Parathyroid adenoma (tissue), 2 donors: ENCODE measurements around the gene NUP133.
"Not testable (repeated sequence)": the region's sequence is repeated elsewhere in the genome, so short reads cannot be mapped to it uniquely, and the experiment has no call there.

Experiments used
- H2AFZ ChIP-seq: fragments of 300-600 bp; sonication (generic); one replicate; pipeline ENCODE4 v1.7.0; 2017; ENCODE audit warnings: antibody characterized with exemption, mild to moderate bottlenecking
- H3K27ac ChIP-seq: fragments of 300-600 bp; sonication (generic); one replicate; pipeline ENCODE4 v1.7.0; 2017
- H3K27me3 ChIP-seq: fragments of 300-600 bp; sonication (generic); one replicate; pipeline ENCODE4 v1.7.0; 2017; ENCODE audit warnings: low read length; ENCODE audit not compliant: control insufficient read depth, insufficient read depth
- H3K36me3 ChIP-seq: fragments of 300-600 bp; sonication (generic); one replicate; pipeline ENCODE4 v1.7.0; 2017; ENCODE audit warnings: low read length; ENCODE audit not compliant: control insufficient read depth, insufficient read depth
- H3K4me1 ChIP-seq: fragments of 300-600 bp; sonication (generic); one replicate; pipeline ENCODE4 v1.7.0; 2017; ENCODE audit warnings: control low read depth
- H3K4me2 ChIP-seq: fragments of 300-600 bp; sonication (generic); one replicate; pipeline ENCODE4 v1.7.0; 2017; ENCODE audit warnings: low read length
- H3K4me3 ChIP-seq: fragments of 300-600 bp; sonication (generic); one replicate; pipeline ENCODE4 v1.7.0; 2017; ENCODE audit warnings: low read depth, low read length
- H3K79me2 ChIP-seq: fragments of 300-600 bp; sonication (generic); one replicate; pipeline ENCODE4 v1.7.0; 2017; ENCODE audit warnings: control low read depth
- H3K9ac ChIP-seq: fragments of 300-600 bp; sonication (generic); one replicate; pipeline ENCODE4 v1.7.0; 2017; ENCODE audit warnings: mild to moderate bottlenecking
- H3K9me3 ChIP-seq: fragments of 300-600 bp; sonication (generic); one replicate; pipeline ENCODE4 v1.7.0; 2017; ENCODE audit warnings: low read length; ENCODE audit not compliant: control insufficient read depth
- TF ChIP-seq, protein P1 (sequence below): fragments of 300-600 bp; sonication (generic); IDR thresholded peaks from one replicate; pipeline ENCODE4 v1.7.0; 2017; ENCODE audit warnings: antibody characterized with exemption, mild to moderate bottlenecking
- donor health status: primary hyperparathyroidism.

Gene NUP133

DNA sequence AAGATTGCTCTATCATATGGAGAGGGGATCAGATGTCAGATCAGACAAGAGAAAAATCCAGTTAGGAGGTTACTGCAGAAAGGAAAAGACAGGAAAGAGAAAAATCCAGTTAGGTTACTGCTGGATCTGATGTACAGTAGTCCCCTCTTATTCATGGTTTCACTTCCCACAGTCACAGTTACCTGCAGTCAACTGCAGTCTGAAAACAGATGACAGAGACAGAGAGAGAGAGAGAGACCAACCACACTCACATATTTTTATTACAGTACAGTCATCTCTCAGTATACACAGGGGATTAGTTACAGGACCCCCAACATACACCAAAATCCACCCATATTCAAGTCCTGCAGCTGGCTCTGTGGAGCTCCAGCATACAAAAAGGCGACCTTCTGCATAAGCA is 29.3 kb downstream of the NUP133 start:
- Histone ChIP-seq H3K9ac (no peak overlapping the region), H3K9me3 (no peaks in the 10 kb centered on the region)

DNA sequence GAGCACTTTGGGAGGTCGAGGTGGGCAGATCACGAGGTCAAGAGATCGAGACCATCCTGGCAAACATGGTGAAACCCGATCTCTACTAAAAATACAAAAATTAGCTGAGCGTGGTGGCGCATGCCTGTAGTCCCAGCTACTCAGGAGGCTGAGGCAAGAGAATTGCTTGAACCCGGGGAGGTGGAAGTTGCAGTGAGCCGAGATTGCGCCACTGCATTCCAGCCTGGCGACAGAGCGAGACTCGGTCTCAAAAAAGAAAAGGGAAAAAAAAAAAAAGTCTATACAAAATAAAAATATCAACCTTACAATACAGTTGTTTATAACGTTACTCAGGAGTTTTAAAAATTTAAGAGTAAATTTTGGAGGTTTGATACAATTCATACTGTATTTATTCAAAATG is 32.3 kb downstream of the NUP133 start:
- H3K36me3 ChIP-seq, H3K79me2 ChIP-seq, H3K4me1 ChIP-seq, H3K4me2 ChIP-seq, H2AFZ ChIP-seq, H3K9ac ChIP-seq, H3K27me3 ChIP-seq, H3K4me3 ChIP-seq, H3K9me3 ChIP-seq, H3K27ac ChIP-seq: not testable (repeated sequence)

More for the DNA sequence above, 29.3 kb downstream of the NUP133 start:
- no peaks in the 10 kb centered on the region for H3K27me3 ChIP-seq
- H2AFZ ChIP-seq, result no peak overlapping the region
- H3K4me1 ChIP-seq, result no peaks in the 10 kb centered on the region
- no peak overlapping the region for H3K27ac ChIP-seq
- no peak overlapping the region for H3K4me2 ChIP-seq
- H3K79me2 ChIP-seq, result no peaks in the 10 kb centered on the region
- no peak overlapping the region for H3K4me3 ChIP-seq
- TF ChIP-seq, protein P1, sequence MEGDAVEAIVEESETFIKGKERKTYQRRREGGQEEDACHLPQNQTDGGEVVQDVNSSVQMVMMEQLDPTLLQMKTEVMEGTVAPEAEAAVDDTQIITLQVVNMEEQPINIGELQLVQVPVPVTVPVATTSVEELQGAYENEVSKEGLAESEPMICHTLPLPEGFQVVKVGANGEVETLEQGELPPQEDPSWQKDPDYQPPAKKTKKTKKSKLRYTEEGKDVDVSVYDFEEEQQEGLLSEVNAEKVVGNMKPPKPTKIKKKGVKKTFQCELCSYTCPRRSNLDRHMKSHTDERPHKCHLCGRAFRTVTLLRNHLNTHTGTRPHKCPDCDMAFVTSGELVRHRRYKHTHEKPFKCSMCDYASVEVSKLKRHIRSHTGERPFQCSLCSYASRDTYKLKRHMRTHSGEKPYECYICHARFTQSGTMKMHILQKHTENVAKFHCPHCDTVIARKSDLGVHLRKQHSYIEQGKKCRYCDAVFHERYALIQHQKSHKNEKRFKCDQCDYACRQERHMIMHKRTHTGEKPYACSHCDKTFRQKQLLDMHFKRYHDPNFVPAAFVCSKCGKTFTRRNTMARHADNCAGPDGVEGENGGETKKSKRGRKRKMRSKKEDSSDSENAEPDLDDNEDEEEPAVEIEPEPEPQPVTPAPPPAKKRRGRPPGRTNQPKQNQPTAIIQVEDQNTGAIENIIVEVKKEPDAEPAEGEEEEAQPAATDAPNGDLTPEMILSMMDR, result no peak
- H3K36me3 ChIP-seq, result no peaks in the 10 kb centered on the region

DNA sequence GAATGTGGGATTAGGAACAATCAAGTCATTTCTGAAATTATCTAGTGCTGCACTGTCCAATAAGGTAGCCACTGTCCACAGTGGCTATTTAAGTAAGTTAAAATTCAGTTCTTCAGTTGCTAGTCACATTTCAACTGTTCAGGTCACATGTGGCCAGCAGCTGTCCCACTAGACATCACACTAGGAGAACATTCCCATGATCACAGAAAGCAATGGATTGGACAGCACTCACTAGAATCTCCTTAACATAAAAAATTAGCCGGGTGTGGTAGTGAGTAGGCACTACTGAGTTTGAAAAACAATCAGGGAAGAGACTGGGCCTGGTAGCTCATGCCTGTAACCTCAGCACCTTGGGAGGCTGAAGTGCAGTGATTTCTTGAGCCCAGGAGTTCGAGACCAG is 33.6 kb downstream of the NUP133 start:
- Histone ChIP-seq H3K79me2 (no peaks in the 10 kb centered on the region), H3K4me1 (no peaks in the 10 kb centered on the region), H3K9ac (no peak overlapping the region), H3K36me3 (no peaks in the 10 kb centered on the region), H2AFZ (no peak overlapping the region), H3K9me3 (no peaks in the 10 kb centered on the region), H3K4me3 (no peak overlapping the region), H3K27ac (no peak overlapping the region), H3K4me2 (no peak overlapping the region), H3K27me3 (no peaks in the 10 kb centered on the region)
- TF ChIP-seq, protein P1, result no peak

DNA sequence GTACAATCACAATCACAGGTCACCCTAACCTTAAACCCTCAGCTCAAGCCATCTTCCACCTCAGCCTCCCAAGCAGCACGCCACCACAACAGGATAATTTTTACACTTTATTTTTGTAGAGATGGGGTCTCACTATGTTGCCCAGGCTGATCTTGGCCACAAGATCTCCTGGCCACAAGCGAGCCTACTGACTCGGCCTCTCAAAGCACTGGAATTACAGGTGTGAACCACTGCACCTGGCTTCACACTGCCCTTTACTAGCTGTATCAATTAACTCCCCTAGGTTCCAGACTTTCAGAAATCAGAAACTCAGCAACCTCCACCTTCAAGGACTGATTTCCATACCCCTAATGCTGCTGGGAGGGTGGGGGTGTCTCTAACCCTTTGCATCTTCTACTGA is 37.0 kb downstream of the NUP133 start:
- Histone ChIP-seq H3K4me3 (no peak overlapping the region), H3K9me3 (no peaks in the 10 kb centered on the region), H3K27me3 (no peaks in the 10 kb centered on the region), H2AFZ (no peak overlapping the region), H3K4me2 (no peak overlapping the region), H3K79me2 (no peaks in the 10 kb centered on the region), H3K36me3 (no peaks in the 10 kb centered on the region), H3K9ac (no peak overlapping the region), H3K4me1 (no peaks in the 10 kb centered on the region), H3K27ac (no peak overlapping the region)
- TF ChIP-seq, protein P1, result no peak

DNA sequence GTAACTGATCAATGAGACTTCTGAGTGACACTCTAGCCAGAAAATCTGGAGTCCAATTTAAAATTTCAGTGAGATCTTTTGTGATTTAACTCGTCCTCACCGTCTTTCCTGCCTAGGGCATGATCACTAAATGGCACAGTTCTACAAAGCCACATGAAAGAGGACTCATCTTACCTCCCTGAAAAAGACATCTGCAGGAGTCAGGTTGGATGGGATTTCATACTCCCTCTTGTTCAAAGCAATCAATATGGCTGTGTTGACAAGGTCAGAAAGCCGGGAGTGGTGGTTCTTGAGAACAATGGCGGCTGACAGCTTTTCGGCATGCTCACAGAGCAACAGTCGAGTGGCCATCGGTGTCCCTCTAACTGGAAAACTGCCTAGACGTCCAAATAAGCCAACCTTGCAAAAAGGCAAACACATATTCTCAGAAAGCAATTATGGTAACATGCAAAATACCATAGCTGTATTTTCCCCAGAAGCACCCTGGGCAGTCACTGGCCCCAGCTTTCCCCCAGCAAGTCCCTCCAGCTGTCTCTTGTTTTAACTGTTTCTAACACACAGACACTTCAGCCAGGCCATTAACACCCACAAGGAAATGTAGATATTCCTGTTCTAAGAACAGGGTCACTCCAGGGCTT is 37.6 kb downstream of the NUP133 start:
- Histone ChIP-seq H3K36me3 (no peaks in the 10 kb centered on the region), H3K4me1 (no peaks in the 10 kb centered on the region)
- TF ChIP-seq, protein P1, result no peak

More for the DNA sequence above, 37.6 kb downstream of the NUP133 start:
- no peak overlapping the region for H2AFZ ChIP-seq
- no peak overlapping the region for H3K4me2 ChIP-seq
- no peak overlapping the region for H3K27ac ChIP-seq
- H3K4me3 ChIP-seq, result no peak overlapping the region
- H3K9me3 ChIP-seq, result no peaks in the 10 kb centered on the region
- H3K79me2 ChIP-seq, result no peaks in the 10 kb centered on the region
- no peak overlapping the region for H3K9ac ChIP-seq
- H3K27me3 ChIP-seq, result no peaks in the 10 kb centered on the region
